Right lobe of liver (tissue), 4 donors: ENCODE measurements around the gene AMACR.

Experiments
- POLR2A ChIP-seq: fragments of 450-650 bp; IDR thresholded peaks from one replicate; pipeline ENCODE4 v1.6.1; 2017; ENCODE audit warnings: antibody characterized with exemption, mild to moderate bottlenecking
- TF ChIP-seq, protein P1 (sequence below), 4 donors: fragments of 200-600 bp in 3 of 4; fragments of 450-650 bp in 1 of 4; IDR thresholded peaks; one replicate each; pipeline versions ENCODE4 v1.5.1 to v1.8.0; 2016 to 2022; ENCODE audit warnings: antibody characterized with exemption in 4 of 4, mild to moderate bottlenecking in 2 of 4
- donor health status: DM: no; HTN: no; CAD: no.
- donor health status: DM: no; HTN: no; CAD: no.
- donor health status: DM: no; HTN: yes; CAD: no.

DNA sequence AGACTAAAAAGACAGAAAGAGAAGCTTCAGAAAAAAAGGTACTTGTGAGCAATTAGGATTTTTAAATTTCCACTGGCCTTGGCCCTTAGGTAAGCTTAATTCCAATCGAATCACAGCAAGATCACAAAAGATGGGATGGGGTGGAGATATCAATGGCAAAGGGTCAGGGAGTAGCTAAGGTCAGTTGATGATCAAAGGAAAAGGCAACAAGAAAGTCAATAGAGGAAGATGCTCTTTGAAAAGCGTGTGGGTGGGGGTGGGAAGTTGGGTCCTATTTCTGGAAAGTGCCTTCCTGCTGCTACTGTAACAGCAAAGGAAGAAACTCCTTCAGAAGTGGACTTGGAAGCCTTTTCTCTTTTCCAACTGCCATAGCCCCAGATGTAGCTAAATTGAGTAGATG lies 27.9 kb upstream of the AMACR start:
- TF ChIP-seq, protein P1, sequence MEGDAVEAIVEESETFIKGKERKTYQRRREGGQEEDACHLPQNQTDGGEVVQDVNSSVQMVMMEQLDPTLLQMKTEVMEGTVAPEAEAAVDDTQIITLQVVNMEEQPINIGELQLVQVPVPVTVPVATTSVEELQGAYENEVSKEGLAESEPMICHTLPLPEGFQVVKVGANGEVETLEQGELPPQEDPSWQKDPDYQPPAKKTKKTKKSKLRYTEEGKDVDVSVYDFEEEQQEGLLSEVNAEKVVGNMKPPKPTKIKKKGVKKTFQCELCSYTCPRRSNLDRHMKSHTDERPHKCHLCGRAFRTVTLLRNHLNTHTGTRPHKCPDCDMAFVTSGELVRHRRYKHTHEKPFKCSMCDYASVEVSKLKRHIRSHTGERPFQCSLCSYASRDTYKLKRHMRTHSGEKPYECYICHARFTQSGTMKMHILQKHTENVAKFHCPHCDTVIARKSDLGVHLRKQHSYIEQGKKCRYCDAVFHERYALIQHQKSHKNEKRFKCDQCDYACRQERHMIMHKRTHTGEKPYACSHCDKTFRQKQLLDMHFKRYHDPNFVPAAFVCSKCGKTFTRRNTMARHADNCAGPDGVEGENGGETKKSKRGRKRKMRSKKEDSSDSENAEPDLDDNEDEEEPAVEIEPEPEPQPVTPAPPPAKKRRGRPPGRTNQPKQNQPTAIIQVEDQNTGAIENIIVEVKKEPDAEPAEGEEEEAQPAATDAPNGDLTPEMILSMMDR (IDR thresholded peaks at IDR 0.05), result no peak
- no peak for TF ChIP-seq POLR2A
